Mesendoderm (in vitro differentiated cells): Measurements from ENCODE around the gene PPP2R3B.
A peak's percentile ranks its signal among the peaks of the same experiment; 100 is the strongest.

ENCODE experiments used
- DNase-seq: peaks from one replicate; pipeline ENCODE4 v3.0.0; 2013
- H2AK5ac ChIP-seq: 2 replicates; pipeline ENCODE4 v1.6.1; 2013; ENCODE audit warnings: low read length, inconsistent platforms
- H2BK120ac ChIP-seq: 2 replicates; pipeline ENCODE4 v1.6.1; 2013; ENCODE audit warnings: low read depth, mild to moderate bottlenecking, low read length, moderate library complexity, mixed read lengths
- H2BK15ac ChIP-seq: replicated peaks from 2 replicates; pipeline ENCODE4 v1.6.1; 2013; ENCODE audit warnings: low read depth, mild to moderate bottlenecking, moderate library complexity
- H2BK5ac ChIP-seq: 2 replicates; pipeline ENCODE4 v1.6.1; 2013; ENCODE audit warnings: low read length, inconsistent platforms
- H3K18ac ChIP-seq: 2 replicates; pipeline ENCODE4 v1.6.1; 2013; ENCODE audit warnings: mild to moderate bottlenecking, low read length, mixed read lengths
- H3K23ac ChIP-seq: one replicate; pipeline ENCODE4 v1.6.1; 2013; ENCODE audit warnings: low read length
- H3K27ac ChIP-seq: 2 replicates; pipeline ENCODE4 v1.5.1; 2013; ENCODE audit warnings: low read depth, mild to moderate bottlenecking, inconsistent platforms, low read length, moderate library complexity
- H3K27me3 ChIP-seq: 2 replicates; pipeline ENCODE4 v1.6.1; 2013; ENCODE audit warnings: low read length, control low read depth, mild to moderate bottlenecking, inconsistent platforms; ENCODE audit not compliant: insufficient read depth, poor library complexity
- H3K36me3 ChIP-seq: 2 replicates; pipeline ENCODE4 v1.6.1; 2013; ENCODE audit warnings: low read length, inconsistent platforms; ENCODE audit not compliant: control insufficient read depth, insufficient read depth
- H3K4ac ChIP-seq: one replicate; pipeline ENCODE4 v1.6.1; 2013; ENCODE audit warnings: low read depth, mild to moderate bottlenecking, low read length, moderate library complexity
- H3K4me1 ChIP-seq: 2 replicates; pipeline ENCODE4 v1.6.1; 2013; ENCODE audit warnings: low read depth, low read length, inconsistent platforms; ENCODE audit not compliant: control insufficient read depth
- H3K4me2 ChIP-seq: 2 replicates; pipeline ENCODE4 v1.6.1; 2013; ENCODE audit warnings: low read length
- H3K4me3 ChIP-seq: 2 replicates; pipeline ENCODE4 v1.5.1; 2013; ENCODE audit warnings: mild to moderate bottlenecking, low read length
- H3K56ac ChIP-seq: one replicate; pipeline ENCODE4 v1.6.1; 2013; ENCODE audit warnings: low read length
- H3K79me1 ChIP-seq: 2 replicates; pipeline ENCODE4 v1.6.1; 2013; ENCODE audit warnings: low read length, inconsistent platforms
- H3K79me2 ChIP-seq: 2 replicates; pipeline ENCODE4 v1.6.1; 2013; ENCODE audit warnings: mild to moderate bottlenecking, low read length; ENCODE audit not compliant: control insufficient read depth, insufficient read depth
- H3K9ac ChIP-seq: 2 replicates; pipeline ENCODE4 v1.6.1; 2013; ENCODE audit warnings: low read length, inconsistent platforms
- H4K5ac ChIP-seq: one replicate; pipeline ENCODE4 v1.6.1; 2013; ENCODE audit warnings: low read length
- H4K8ac ChIP-seq: one replicate; pipeline ENCODE4 v1.6.1; 2013; ENCODE audit warnings: low read depth, mild to moderate bottlenecking, control low read depth, low read length, moderate library complexity
- WGBS: extraction: QIAGEN DNeasy Blood & Tissue Kit; methylation state at CpG from one replicate; pipeline ENCODE4 v1.1.7; 2013; ENCODE audit warnings: low lambda C conversion rate, missing lambda C conversion rate; ENCODE audit not compliant: insufficient coverage; ENCODE audit errors: extremely low coverage; 5-methylcytosine and 5-hydroxymethylcytosine counted together

PPP2R3B gene

GRCh38 chrX:413322-414201, 26.9 kb upstream of the PPP2R3B start:
- Histone ChIP-seq H2BK5ac (no peak overlapping the region), H3K4me3 (no peak overlapping the region)

GRCh38 chrX:410296-410695, 23.6 kb upstream of the PPP2R3B start:
- Histone ChIP-seq H2AK5ac (no peak overlapping the region), H4K5ac (no peak overlapping the region), H2BK15ac (no peak overlapping the region), H4K8ac (no peak overlapping the region), H3K79me2 (no peaks in the 10 kb centered on the region), H3K36me3 (no peaks in the 10 kb centered on the region), H3K27ac (no peak overlapping the region), H3K23ac (no peak overlapping the region), H3K56ac (no peak overlapping the region), H3K27me3 (no peaks in the 10 kb centered on the region), H3K4me1 (no peaks in the 10 kb centered on the region), H3K4me3 (no peak overlapping the region), H3K4me2 (no peak overlapping the region), H2BK120ac (no peak overlapping the region), H3K9ac (no peak overlapping the region), H2BK5ac (no peak overlapping the region), H3K18ac (no peak overlapping the region), H3K4ac (no peak overlapping the region), H3K79me1 (no peaks in the 10 kb centered on the region)
- DNase-seq, result no peak
- no CpG with 5 or more reads among the region's 17 CpGs for WGBS

More at GRCh38 chrX:413322-414201, 26.9 kb upstream of the PPP2R3B start:
- peak; percentile 68 for DNase-seq
- Histone ChIP-seq H3K4me1 (no peaks in the 10 kb centered on the region), H3K27me3 (no peaks in the 10 kb centered on the region), H3K36me3 (no peaks in the 10 kb centered on the region), H3K9ac (peak overlapping the region; percentile 40), H3K79me2 (no peaks in the 10 kb centered on the region), H3K27ac (no peak overlapping the region), H3K56ac (peak overlapping the region; percentile 58), H3K4ac (no peak overlapping the region), H3K4me2 (peak overlapping the region; percentile 21), H2BK15ac (no peak overlapping the region), H4K8ac (no peak overlapping the region), H2AK5ac (no peak overlapping the region), H2BK120ac (no peak overlapping the region), H4K5ac (no peak overlapping the region), H3K23ac (no peak overlapping the region), H3K18ac (no peak overlapping the region), H3K79me1 (no peaks in the 10 kb centered on the region)
- no CpG with 5 or more reads among the region's 47 CpGs for WGBS

- Histone ChIP-seq H3K79me2 (no peaks in the 10 kb centered on the region), H3K27me3 (no peaks in the 10 kb centered on the region), H2BK120ac (no peak overlapping the region), H4K5ac (no peak overlapping the region), H3K23ac (no peak overlapping the region), H3K9ac (no peak overlapping the region), H2AK5ac (no peak overlapping the region), H3K79me1 (no peaks in the 10 kb centered on the region), H3K4ac (no peak overlapping the region), H3K56ac (no peak overlapping the region), H4K8ac (no peak overlapping the region), H3K4me2 (no peak overlapping the region), H3K36me3 (no peaks in the 10 kb centered on the region), H2BK5ac (no peak overlapping the region), H3K27ac (no peak overlapping the region), H3K4me1 (no peaks in the 10 kb centered on the region), H2BK15ac (no peak overlapping the region), H3K18ac (no peak overlapping the region), H3K4me3 (no peak overlapping the region)
- WGBS, result no CpG with 5 or more reads among the region's 5 CpGs
- DNase-seq, result no peak
Observed at GRCh38 chrX:405149-405548, 18.4 kb upstream of the PPP2R3B start.

GRCh38 chrX:404656-405055, 17.9 kb upstream of the PPP2R3B start:
- H3K79me1 ChIP-seq, result no peaks in the 10 kb centered on the region
- no peak overlapping the region for H3K4ac ChIP-seq
- no peaks in the 10 kb centered on the region for H3K27me3 ChIP-seq
- H2BK120ac ChIP-seq, result no peak overlapping the region
- H2BK5ac ChIP-seq, result no peak overlapping the region
- H2AK5ac ChIP-seq, result no peak overlapping the region
- H4K8ac ChIP-seq, result no peak overlapping the region
- H3K56ac ChIP-seq, result no peak overlapping the region
- H2BK15ac ChIP-seq, result no peak overlapping the region
- H3K79me2 ChIP-seq, result no peaks in the 10 kb centered on the region
- WGBS, result no CpG with 5 or more reads among the region's 10 CpGs
- H3K23ac ChIP-seq, result no peak overlapping the region
- H3K18ac ChIP-seq, result no peak overlapping the region
- no peaks in the 10 kb centered on the region for H3K36me3 ChIP-seq
- H3K4me1 ChIP-seq, result no peaks in the 10 kb centered on the region
- no peak overlapping the region for H3K4me3 ChIP-seq
- no peak overlapping the region for H3K27ac ChIP-seq
- no peak for DNase-seq
- no peak overlapping the region for H3K4me2 ChIP-seq
- no peak overlapping the region for H4K5ac ChIP-seq
- H3K9ac ChIP-seq, result no peak overlapping the region

- H2AK5ac ChIP-seq, result no peak overlapping the region
- no peak overlapping the region for H3K27ac ChIP-seq
- H3K4ac ChIP-seq, result no peak overlapping the region
- H2BK120ac ChIP-seq, result no peak overlapping the region
- no peaks in the 10 kb centered on the region for H3K4me1 ChIP-seq
- no peak overlapping the region for H3K9ac ChIP-seq
- no peak for DNase-seq
- H4K5ac ChIP-seq, result no peak overlapping the region
- no peak overlapping the region for H3K18ac ChIP-seq
- H3K4me2 ChIP-seq, result no peak overlapping the region
- no peaks in the 10 kb centered on the region for H3K27me3 ChIP-seq
- no peak overlapping the region for H4K8ac ChIP-seq
- no peak overlapping the region for H3K56ac ChIP-seq
- WGBS, result 100% methylated on average over 6 of the region's 12 CpGs
- no peak overlapping the region for H2BK15ac ChIP-seq
- no peaks in the 10 kb centered on the region for H3K36me3 ChIP-seq
- no peak overlapping the region for H2BK5ac ChIP-seq
- no peak overlapping the region for H3K4me3 ChIP-seq
- H3K79me1 ChIP-seq, result no peaks in the 10 kb centered on the region
- H3K23ac ChIP-seq, result no peak overlapping the region
- no peaks in the 10 kb centered on the region for H3K79me2 ChIP-seq
Observed at GRCh38 chrX:402857-403256, 16.1 kb upstream of the PPP2R3B start.

GRCh38 chrX:400258-400657, 13.6 kb upstream of the PPP2R3B start:
- H3K36me3 ChIP-seq, result no peaks in the 10 kb centered on the region
- H2BK5ac ChIP-seq, result no peak overlapping the region
- no peak overlapping the region for H4K5ac ChIP-seq
- H3K56ac ChIP-seq, result no peak overlapping the region
- no peak overlapping the region for H3K4me2 ChIP-seq
- H3K18ac ChIP-seq, result no peak overlapping the region
- no peak overlapping the region for H2BK120ac ChIP-seq
- no peak overlapping the region for H3K9ac ChIP-seq
- no peak for DNase-seq
- no peak overlapping the region for H3K23ac ChIP-seq
- no peak overlapping the region for H3K4ac ChIP-seq
- H2AK5ac ChIP-seq, result no peak overlapping the region
- no CpG with 5 or more reads among the region's 15 CpGs for WGBS
- H3K79me2 ChIP-seq, result no peaks in the 10 kb centered on the region
- no peak overlapping the region for H3K27ac ChIP-seq
- H3K79me1 ChIP-seq, result no peaks in the 10 kb centered on the region
- no peaks in the 10 kb centered on the region for H3K4me1 ChIP-seq
- H4K8ac ChIP-seq, result no peak overlapping the region
- no peak overlapping the region for H2BK15ac ChIP-seq
- H3K4me3 ChIP-seq, result no peak overlapping the region
- H3K27me3 ChIP-seq, result no peaks in the 10 kb centered on the region
